Loucy (cell line): Measurements from ENCODE around the gene FAM81A.

Experiments
- CTCF ChIP-seq: fragments of 200-600 bp; sonication (generic); conservative IDR thresholded peaks from 2 replicates; pipeline ENCODE4 v1.5.1; 2014; ENCODE audit warnings: mild to moderate bottlenecking, antibody characterized with exemption, low read length
- EZH2phosphoT487 ChIP-seq: fragments of 200-600 bp; IDR thresholded peaks from 2 replicates; pipeline ENCODE4 v1.6.1; 2018; ENCODE audit warnings: antibody characterized with exemption, mild to moderate bottlenecking, moderate library complexity, borderline replicate concordance

GRCh38 chr15:59444081-59444835 is 6.3 kb downstream of the FAM81A start:
- TF ChIP-seq CTCF = no peak
- no peak for TF ChIP-seq EZH2phosphoT487
